Endodermal cell (in vitro differentiated cells): ENCODE results near the gene SEC11A. TPM values are rescaled to one million over a fixed set of nuclear protein-coding genes. Genes with fewer than 3 reads are reported as not detected.

Experiments
- DNase-seq: peaks from one replicate; pipeline ENCODE4 v3.0.0-alpha.2; 2017
- H3K27ac ChIP-seq: 2 replicates; pipeline ENCODE4 v1.5.1; 2013; ENCODE audit warnings: mild to moderate bottlenecking, low read depth, low read length, moderate library complexity
- H3K27me3 ChIP-seq: 2 replicates; pipeline ENCODE4 v1.6.1; 2013; ENCODE audit warnings: mild to moderate bottlenecking, low read length, moderate library complexity; ENCODE audit not compliant: insufficient read depth, control insufficient read depth, poor library complexity, severe bottlenecking
- H3K36me3 ChIP-seq: 2 replicates; pipeline ENCODE4 v1.7.0; 2013; ENCODE audit warnings: mild to moderate bottlenecking, low read length, moderate library complexity; ENCODE audit not compliant: control insufficient read depth, insufficient read depth
- H3K4me1 ChIP-seq: one replicate; pipeline ENCODE4 v1.7.0; 2013; ENCODE audit warnings: low read length; ENCODE audit not compliant: control insufficient read depth, insufficient read depth
- H3K4me3 ChIP-seq: 2 replicates; pipeline ENCODE4 v1.5.1; 2013; ENCODE audit warnings: mild to moderate bottlenecking, low read length, moderate library complexity
- H3K9ac ChIP-seq: 2 replicates; pipeline ENCODE4 v1.6.1; 2013; ENCODE audit warnings: mild to moderate bottlenecking, low read length, moderate library complexity; ENCODE audit not compliant: poor library complexity, severe bottlenecking; ENCODE audit errors: extremely low read depth
- H3K9me3 ChIP-seq: 2 replicates; pipeline ENCODE4 v1.6.1; 2013; ENCODE audit warnings: mild to moderate bottlenecking, low read length, moderate library complexity; ENCODE audit not compliant: control insufficient read depth
- H3K27ac Mint-ChIP-seq: 2 replicates; pipeline ENCODE4 v1.8.0; 2020; ENCODE audit warnings: mixed read lengths
- H3K27me3 Mint-ChIP-seq: 2 replicates; pipeline ENCODE4 v1.8.0; 2021; ENCODE audit warnings: mild to moderate bottlenecking, mixed read lengths; ENCODE audit not compliant: insufficient read depth
- H3K36me3 Mint-ChIP-seq: 2 replicates; pipeline ENCODE4 v1.8.0; 2020; ENCODE audit warnings: low read depth, mixed read lengths
- H3K4me1 Mint-ChIP-seq: 2 replicates; pipeline ENCODE4 v1.8.0; 2020; ENCODE audit warnings: mixed read lengths
- H3K4me3 Mint-ChIP-seq: 2 replicates; pipeline ENCODE4 v1.8.0; 2020; ENCODE audit warnings: mild to moderate bottlenecking, moderate library complexity, mixed read lengths
- H3K9me3 Mint-ChIP-seq: 2 replicates; pipeline ENCODE4 v1.8.0; 2020; ENCODE audit warnings: mild to moderate bottlenecking, mixed read lengths
- CTCF ChIP-seq: fragments of 200-600 bp; sonication (generic); conservative IDR thresholded peaks from 2 replicates; pipeline ENCODE4 v1.5.0; 2021; ENCODE audit warnings: antibody characterized with exemption, mild to moderate bottlenecking
- WGBS, 2 experiments: methylation state at CpG; one replicate each; pipeline versions ENCODE4 v1.1.5 to v1.1.7; 2013; ENCODE audit warnings: missing lambda C conversion rate in 2 of 2, mixed read lengths in 1 of 2; ENCODE audit not compliant: insufficient coverage in 1 of 2, insufficient read length in 1 of 2; 5-methylcytosine and 5-hydroxymethylcytosine counted together
- total RNA-seq, 2 donors: library from RNA; stranded (reverse); fragmentation: NEBNext Ultra II Directional in 1 of 2; extraction: Animal tissue kit (Norgen Biotek cat#: 25700) in 1 of 2; gene quantifications; 2 replicates in 1 of 2; 3 replicates in 1 of 2; pipeline ENCODE4 v1.2.1, GENCODE V29; 2021

The SEC11A gene
- total RNA-seq, 2 donors from 2014 or later, result 192 to 197 TPM

- no peak overlapping the region for H3K4me3 Mint-ChIP-seq
- DNase-seq, result no peak
- no peaks in the 10 kb centered on the region for H3K27me3 ChIP-seq
- peaks cover 79% of the 10 kb centered on the region for H3K36me3 ChIP-seq
- H3K9me3 ChIP-seq, result no peaks in the 10 kb centered on the region
- no peaks in the 10 kb centered on the region for H3K27me3 Mint-ChIP-seq
- TF ChIP-seq CTCF, result no peak
- H3K4me3 ChIP-seq, result no peak overlapping the region
- H3K4me1 Mint-ChIP-seq, result no peaks in the 10 kb centered on the region
- no peak overlapping the region for H3K27ac Mint-ChIP-seq
- H3K36me3 Mint-ChIP-seq, result peaks cover 65% of the 10 kb centered on the region
- 85 to 96% methylated on average over 3 to 8 of the region's 8 CpGs for WGBS, 2 experiments
- H3K9me3 Mint-ChIP-seq, result peaks cover 6% of the 10 kb centered on the region
- H3K27ac ChIP-seq, result no peak overlapping the region
- no peaks in the 10 kb centered on the region for H3K4me1 ChIP-seq
- H3K9ac ChIP-seq, result no peak overlapping the region
These were observed 46.2 kb downstream of the SEC11A start for GRCh38 chr15:84669726-84670125.

GRCh38 chr15:84668221-84668982, 47.5 kb downstream of the SEC11A start:
- Histone ChIP-seq H3K36me3 (peaks cover 79% of the 10 kb centered on the region), H3K27me3 (no peaks in the 10 kb centered on the region), H3K4me3 (no peak overlapping the region), H3K9ac (no peak overlapping the region), H3K4me1 (no peaks in the 10 kb centered on the region), H3K9me3 (no peaks in the 10 kb centered on the region), H3K27ac (no peak overlapping the region)
- WGBS, 2 experiments, result 93 to 95% methylated on average over 2 to 3 of the region's 3 CpGs
- Mint-ChIP-seq H3K9me3 (peaks cover 4% of the 10 kb centered on the region), H3K27ac (no peak overlapping the region), H3K27me3 (no peaks in the 10 kb centered on the region), H3K4me1 (no peaks in the 10 kb centered on the region), H3K4me3 (no peak overlapping the region), H3K36me3 (peaks cover 60% of the 10 kb centered on the region)
- no peak for DNase-seq
- no peak for TF ChIP-seq CTCF

GRCh38 chr15:84666373-84666772, 49.6 kb downstream of the SEC11A start:
- no peak for DNase-seq
- Mint-ChIP-seq H3K9me3 (no peaks in the 10 kb centered on the region), H3K27me3 (no peaks in the 10 kb centered on the region), H3K4me3 (no peak overlapping the region), H3K4me1 (no peaks in the 10 kb centered on the region), H3K36me3 (peaks cover 52% of the 10 kb centered on the region), H3K27ac (no peak overlapping the region)
- Histone ChIP-seq H3K4me1 (no peaks in the 10 kb centered on the region), H3K9me3 (no peaks in the 10 kb centered on the region), H3K27ac (no peak overlapping the region), H3K27me3 (no peaks in the 10 kb centered on the region), H3K9ac (no peak overlapping the region), H3K4me3 (no peak overlapping the region), H3K36me3 (peaks cover 82% of the 10 kb centered on the region)
- 99 to 100% methylated on average over 2 of the region's 2 CpGs for WGBS, 2 experiments
- TF ChIP-seq CTCF, result no peak
